NCI-H1092 (cell line): ENCODE results near the gene NUMBL.
A peak's percentile ranks its signal among the peaks of the same experiment; 100 is the strongest.
"Not testable (repeated sequence)": the region's sequence is repeated elsewhere in the genome, so short reads cannot be mapped to it uniquely, and the experiment has no call there.

Experiments
- DNase-seq: peaks from one replicate; lab custom pipeline; 2025; lab: John Stamatoyannopoulos, UW

Gene NUMBL

GRCh38 chr19:40629346-40629745 lies 61.1 kb downstream of the NUMBL start:
- DNase-seq: no peak

DNA sequence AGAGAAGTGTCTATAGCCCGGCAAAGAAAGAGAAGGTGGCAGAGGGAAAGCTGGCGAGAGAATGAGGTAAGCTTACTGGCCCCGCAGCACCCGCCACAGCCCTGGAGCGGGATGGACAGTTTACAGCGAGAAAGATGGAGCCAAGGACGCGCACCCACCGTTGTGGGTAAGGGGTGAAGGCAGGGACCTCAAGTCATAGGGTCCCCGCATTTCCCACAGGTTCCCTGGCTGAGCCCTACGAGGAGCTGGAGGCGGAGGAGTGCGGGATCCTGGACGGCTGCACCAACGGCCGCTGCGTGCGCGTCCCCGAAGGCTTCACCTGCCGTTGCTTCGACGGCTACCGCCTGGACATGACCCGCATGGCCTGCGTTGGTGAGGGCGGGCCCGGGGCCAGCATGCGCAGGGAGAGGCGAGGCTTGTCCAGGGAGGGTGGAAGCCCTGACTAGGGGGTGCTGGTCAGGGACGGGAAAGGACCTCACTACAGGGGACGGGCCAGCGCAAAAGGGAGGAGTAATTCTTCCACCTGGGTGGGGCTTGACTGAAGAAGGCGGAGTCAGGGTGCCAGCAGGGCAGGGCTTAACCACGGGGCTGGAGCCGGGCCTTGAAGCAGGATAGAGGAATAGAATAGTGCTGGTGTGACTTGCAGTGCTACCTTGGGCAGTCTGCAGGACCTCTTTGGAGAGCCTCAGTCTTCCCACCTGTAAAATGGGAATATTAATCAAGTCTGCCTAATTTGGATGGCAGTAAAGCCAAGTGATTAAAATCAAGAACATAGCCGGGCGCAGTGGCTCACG lies 62.8 kb downstream of the NUMBL start:
- DNase-seq: no peak

- no peak for DNase-seq
Observed at GRCh38 chr19:40626918-40627317, 63.5 kb downstream of the NUMBL start.

- DNase-seq: no peak
Observed at GRCh38 chr19:40625406-40626120, 64.9 kb downstream of the NUMBL start.

DNA sequence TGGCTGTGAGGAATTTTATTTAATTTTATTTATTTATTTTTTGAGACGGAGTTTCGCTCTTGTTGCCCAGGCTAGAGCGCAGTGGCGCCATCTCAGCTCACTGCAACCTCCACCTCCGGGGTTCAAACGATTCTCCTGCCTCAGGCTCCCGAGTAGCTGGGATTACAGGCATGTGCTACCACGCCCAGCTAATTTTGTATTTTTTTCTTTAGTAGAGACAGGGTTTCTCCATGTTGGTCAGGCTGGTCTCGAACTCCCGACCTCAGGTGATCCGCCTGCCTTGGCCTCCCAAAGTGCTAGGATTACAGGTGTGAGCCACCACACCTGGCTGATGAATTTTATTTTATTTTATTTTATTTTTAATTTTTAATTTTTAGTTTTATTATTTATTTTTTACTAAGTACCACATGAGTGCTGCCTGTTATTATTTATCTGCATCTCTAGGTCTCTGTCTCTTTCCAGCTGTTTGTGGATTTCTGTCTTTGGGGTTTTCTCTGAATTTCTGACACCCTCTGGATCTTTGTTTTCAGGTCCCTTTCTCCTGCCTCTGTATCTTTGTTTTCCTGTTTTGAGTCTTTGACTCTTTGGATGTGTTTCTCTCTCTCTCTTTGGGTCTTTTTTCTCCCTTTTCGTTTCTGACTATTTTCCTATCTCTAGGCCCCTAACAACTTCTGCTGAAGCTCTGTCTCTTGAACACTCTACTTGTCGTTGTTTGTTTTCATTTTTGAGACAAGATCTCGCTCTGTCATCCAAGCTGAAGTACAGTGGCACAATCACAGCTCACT lies 65.9 kb downstream of the NUMBL start:
- DNase-seq: not testable (repeated sequence)

GRCh38 chr19:40623403-40624251 lies 66.8 kb downstream of the NUMBL start:
- peak; percentile 16 for DNase-seq

DNA sequence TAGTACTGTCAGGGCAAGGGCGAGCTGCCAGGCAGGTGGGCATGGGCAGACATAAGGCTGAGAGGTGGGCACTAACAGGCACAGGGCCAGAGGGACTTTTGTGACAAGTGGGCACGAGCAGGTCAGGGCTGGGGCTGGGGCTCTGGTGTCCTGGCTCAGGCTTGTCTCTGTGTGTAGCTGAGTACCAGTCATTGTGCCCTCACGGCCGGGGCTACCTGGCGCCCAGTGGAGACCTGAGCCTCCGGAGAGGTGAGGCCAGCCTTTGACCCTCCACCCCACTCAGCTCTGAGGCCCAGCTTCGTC lies 67.7 kb downstream of the NUMBL start:
- no peak for DNase-seq

- no peak for DNase-seq
Observed at GRCh38 chr19:40621966-40622772, 68.3 kb downstream of the NUMBL start.

DNA sequence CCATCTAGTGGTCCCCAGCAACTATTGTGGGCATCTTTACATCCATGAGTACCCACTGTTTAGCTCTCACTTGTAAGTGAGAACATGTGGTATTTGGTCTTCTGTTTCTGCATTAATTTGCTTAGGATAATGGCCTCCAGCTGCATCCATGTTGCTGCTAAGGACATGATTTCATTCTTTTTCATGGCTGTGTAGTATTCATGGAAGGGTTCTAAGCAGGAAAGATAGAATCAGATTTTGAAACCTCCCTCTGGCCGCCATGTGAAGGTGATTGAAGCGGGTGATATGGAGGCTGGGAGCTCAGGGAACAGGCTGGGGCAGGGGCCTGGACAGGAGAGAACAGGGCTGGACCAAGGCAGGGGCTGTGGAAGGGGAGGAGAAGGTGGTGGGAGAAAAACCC lies 69.2 kb downstream of the NUMBL start:
- no peak for DNase-seq

- no peak for DNase-seq
Observed at GRCh38 chr19:40620161-40620485, 70.3 kb downstream of the NUMBL start.

GRCh38 chr19:40619333-40620160 lies 70.9 kb downstream of the NUMBL start:
- DNase-seq: no peak

GRCh38 chr19:40617961-40618360 lies 72.5 kb downstream of the NUMBL start:
- no peak for DNase-seq

DNA sequence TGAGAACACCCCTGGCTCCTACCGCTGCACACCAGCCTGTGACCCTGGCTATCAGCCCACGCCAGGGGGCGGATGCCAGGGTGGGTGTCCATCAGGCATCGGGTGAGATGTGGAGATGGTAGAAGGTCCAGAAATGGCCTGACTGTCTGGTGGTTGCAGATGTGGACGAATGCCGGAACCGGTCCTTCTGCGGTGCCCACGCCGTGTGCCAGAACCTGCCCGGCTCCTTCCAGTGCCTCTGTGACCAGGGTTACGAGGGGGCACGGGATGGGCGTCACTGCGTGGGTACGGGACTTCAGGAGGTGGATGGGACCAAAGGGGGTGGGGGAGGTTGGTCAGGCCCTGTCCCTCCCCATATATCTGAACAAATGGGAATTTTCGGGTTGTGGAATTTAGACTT lies 73.5 kb downstream of the NUMBL start:
- DNase-seq: no peak

DNA sequence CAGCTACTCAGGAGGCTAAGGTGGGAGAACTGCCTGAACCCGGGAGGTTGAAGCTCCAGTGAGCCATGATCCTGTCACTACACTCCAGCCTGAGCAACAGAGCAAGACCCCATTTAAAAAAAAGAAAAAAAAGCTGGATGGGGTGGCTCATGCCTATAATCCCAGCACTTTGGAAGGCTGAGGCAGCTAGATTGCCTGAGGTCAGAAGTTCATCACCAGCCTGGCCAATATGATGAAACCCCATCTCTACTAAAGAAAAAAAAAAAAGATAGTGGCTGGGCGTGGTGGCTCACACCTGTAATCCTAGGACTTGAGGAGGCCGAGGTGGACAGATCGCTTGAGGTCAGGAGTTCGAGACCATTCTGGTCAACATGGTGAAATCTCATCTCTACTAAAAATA lies 74.3 kb downstream of the NUMBL start:
- DNase-seq: no peak
